GM12878 (cell line): ENCODE results near the gene ZMYM5.

ENCODE experiments used
- ATF3 ChIP-seq: IDR thresholded peaks from 2 replicates; pipeline ENCODE4 v1.6.1; 2011; ENCODE audit warnings: low read depth, mild to moderate bottlenecking, low read length, moderate library complexity, borderline replicate concordance; ENCODE audit errors: extremely low read depth
- CEBPZ ChIP-seq: fragments of 150-350 bp; IDR thresholded peaks from 2 replicates; pipeline ENCODE4 v1.6.1; 2016; ENCODE audit warnings: low read depth, low read length
- CTCF ChIP-seq, 3 experiments: IDR thresholded peaks in 2 of 3; conservative IDR thresholded peaks in 1 of 3; 2 replicates each; pipeline ENCODE4 v1.5.1; 2011; ENCODE audit warnings: low read depth in 3 of 3, low read length in 3 of 3, mild to moderate bottlenecking in 3 of 3, control low read depth in 2 of 3, moderate library complexity in 2 of 3, inconsistent platforms in 1 of 3, mixed read lengths in 1 of 3; ENCODE audit not compliant: control insufficient read depth in 2 of 3, insufficient read depth in 1 of 3; ENCODE audit errors: extremely low read depth in 1 of 3
- EZH2 ChIP-seq: IDR thresholded peaks from 2 replicates; pipeline ENCODE4 v1.6.1; 2012; ENCODE audit warnings: low read depth, mild to moderate bottlenecking, control low read depth, inconsistent platforms, low read length, borderline replicate concordance; ENCODE audit not compliant: control insufficient read depth
- POLR2AphosphoS5 ChIP-seq: IDR thresholded peaks from 2 replicates; pipeline ENCODE4 v1.6.1; 2011; ENCODE audit warnings: mild to moderate bottlenecking, low read length, inconsistent platforms
- TCF7 ChIP-seq: IDR thresholded peaks from 2 replicates; pipeline ENCODE4 v1.6.1; 2014; ENCODE audit warnings: antibody characterized with exemption, borderline replicate concordance
- TF ChIP-seq, protein P1 (sequence below): fragments of 450-650 bp; IDR thresholded peaks from 2 replicates; pipeline ENCODE4 v1.6.1; 2016; ENCODE audit warnings: mild to moderate bottlenecking

- no peak for TF ChIP-seq ATF3
- no peak for TF ChIP-seq CEBPZ
- TF ChIP-seq, protein P1, sequence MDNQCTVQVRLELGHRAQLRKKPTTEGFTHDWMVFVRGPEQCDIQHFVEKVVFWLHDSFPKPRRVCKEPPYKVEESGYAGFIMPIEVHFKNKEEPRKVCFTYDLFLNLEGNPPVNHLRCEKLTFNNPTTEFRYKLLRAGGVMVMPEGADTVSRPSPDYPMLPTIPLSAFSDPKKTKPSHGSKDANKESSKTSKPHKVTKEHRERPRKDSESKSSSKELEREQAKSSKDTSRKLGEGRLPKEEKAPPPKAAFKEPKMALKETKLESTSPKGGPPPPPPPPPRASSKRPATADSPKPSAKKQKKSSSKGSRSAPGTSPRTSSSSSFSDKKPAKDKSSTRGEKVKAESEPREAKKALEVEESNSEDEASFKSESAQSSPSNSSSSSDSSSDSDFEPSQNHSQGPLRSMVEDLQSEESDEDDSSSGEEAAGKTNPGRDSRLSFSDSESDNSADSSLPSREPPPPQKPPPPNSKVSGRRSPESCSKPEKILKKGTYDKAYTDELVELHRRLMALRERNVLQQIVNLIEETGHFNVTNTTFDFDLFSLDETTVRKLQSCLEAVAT: no peak
- no peak for TF ChIP-seq POLR2AphosphoS5
- no peak for TF ChIP-seq TCF7
- no peak for TF ChIP-seq CTCF (IDR thresholded peaks at IDR 0.05 in 2 of 3, conservative IDR thresholded peaks at IDR 0.05 in 1 of 3; ENCODE audit: control insufficient read depth in 2 of 3, extremely low read depth in 1 of 3, insufficient read depth in 1 of 3, low read depth in 3 of 3, low read length in 3 of 3)
- no peak for TF ChIP-seq EZH2
Observed at GRCh38 chr13:19836472-19836871, 27.0 kb downstream of the ZMYM5 start.
